ENCODE results near the gene AJM1.
"Not testable (repeated sequence)": the region's sequence is repeated elsewhere in the genome, so short reads cannot be mapped to it uniquely, and the experiment has no call there.

The AJM1 gene

GRCh38 chr9:136831720-136832104 lies 10.6 kb upstream of the AJM1 start:
- no peak for DNase-seq

DNA sequence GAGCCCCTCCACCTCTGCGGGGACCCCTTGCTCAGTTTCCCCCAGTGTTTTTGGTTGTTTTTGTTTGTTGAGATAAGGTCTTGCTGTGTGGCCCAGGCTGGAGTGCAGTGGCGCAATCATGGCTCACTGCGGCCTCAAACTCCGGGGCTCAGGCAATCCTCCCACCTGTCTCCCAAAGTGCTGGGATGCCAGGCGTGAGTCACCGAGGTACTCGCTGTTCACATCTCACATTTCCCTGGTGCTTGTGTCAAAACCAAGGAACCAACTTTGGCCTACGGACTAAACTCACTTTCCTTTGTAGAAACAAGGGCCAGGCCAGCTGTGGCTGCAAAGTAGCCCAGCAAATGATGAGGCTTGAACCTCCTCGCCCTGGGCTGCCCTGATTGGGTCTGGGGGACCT lies 9.7 kb upstream of the AJM1 start:
- no peak for DNase-seq

DNA sequence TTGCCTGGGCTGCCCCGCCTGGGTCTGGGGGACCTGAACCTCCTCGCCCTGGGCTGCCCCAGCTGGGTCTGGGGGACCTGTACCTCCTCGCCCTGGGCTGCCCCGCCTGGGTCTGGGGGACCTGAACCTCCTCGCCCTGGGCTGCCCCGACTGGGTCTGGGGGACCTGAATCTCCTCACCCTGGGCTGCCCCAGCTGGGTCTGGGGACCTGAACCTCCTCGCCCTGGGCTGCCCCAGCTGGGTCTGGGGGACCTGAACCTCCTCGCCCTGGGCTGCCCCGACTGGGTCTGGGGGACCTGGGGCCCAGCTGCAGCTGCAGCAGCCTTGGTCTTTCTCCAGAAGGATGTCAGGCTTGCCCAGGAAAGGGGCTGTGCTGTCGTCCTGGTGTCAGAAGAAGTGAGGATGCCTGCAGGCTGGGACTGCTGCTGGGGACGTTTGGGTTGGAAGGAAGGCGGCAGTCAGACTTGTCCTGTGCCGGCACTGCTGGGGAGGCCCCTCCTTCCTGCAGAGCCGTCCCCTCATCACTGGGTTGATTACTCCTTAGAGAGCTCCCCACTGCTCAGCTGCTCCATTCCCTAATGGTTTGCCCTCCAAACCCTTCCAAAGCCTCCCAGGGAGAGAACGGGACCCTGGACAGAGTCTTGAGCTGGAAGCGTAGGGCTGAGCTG lies 8.8 kb upstream of the AJM1 start:
- DNase-seq, result not testable (repeated sequence)

DNA sequence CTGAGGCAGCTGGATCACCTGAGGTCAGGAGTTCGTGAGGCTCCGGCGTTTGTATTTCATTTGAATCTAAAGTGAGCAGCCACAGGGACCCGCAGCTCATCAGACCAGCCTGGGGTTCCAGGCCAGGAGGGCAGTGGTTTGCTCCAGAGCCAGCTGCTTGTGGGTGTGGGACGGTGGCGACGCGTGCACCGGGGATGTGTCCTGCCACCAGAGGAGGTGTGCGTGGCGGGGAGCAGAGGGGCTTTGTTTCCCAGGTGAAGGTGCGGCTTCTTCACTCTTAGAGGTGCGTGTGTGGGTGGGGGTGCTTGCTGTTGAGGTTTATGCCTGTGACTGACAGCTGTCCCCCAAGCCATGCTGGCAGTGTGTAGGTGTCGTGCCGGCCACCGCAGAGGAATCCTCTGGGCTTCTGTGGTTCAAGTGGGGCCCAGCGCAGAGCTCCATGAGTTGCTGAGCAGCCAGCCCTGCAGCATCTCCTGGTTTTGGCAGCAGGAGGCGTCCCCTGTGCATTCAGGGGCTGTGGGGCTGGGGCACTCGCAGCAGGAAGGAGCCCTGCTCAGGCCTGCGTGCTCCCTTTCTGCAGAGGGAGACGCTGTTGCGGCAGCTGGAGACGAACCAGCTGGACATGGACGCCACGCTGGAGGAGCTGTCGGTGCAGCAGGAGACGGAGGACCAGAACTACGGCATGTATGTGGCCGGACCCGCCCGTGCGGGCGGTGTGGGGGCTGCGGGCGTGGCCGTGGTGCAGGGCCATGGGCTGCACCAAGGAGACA lies 6.9 kb upstream of the AJM1 start:
- no peak for DNase-seq

GRCh38 chr9:136835932-136836904 lies 6.1 kb upstream of the AJM1 start:
- DNase-seq, result no peak

GRCh38 chr9:136837146-136837855 lies 5.0 kb upstream of the AJM1 start:
- no peak for DNase-seq

- not testable (repeated sequence) for DNase-seq
Observed at GRCh38 chr9:136837856-136838277, 4.4 kb upstream of the AJM1 start.

GRCh38 chr9:136838314-136839228 lies 3.7 kb upstream of the AJM1 start:
- DNase-seq, result no peak

GRCh38 chr9:136839229-136840139 lies 2.8 kb upstream of the AJM1 start:
- DNase-seq, result no peak

DNA sequence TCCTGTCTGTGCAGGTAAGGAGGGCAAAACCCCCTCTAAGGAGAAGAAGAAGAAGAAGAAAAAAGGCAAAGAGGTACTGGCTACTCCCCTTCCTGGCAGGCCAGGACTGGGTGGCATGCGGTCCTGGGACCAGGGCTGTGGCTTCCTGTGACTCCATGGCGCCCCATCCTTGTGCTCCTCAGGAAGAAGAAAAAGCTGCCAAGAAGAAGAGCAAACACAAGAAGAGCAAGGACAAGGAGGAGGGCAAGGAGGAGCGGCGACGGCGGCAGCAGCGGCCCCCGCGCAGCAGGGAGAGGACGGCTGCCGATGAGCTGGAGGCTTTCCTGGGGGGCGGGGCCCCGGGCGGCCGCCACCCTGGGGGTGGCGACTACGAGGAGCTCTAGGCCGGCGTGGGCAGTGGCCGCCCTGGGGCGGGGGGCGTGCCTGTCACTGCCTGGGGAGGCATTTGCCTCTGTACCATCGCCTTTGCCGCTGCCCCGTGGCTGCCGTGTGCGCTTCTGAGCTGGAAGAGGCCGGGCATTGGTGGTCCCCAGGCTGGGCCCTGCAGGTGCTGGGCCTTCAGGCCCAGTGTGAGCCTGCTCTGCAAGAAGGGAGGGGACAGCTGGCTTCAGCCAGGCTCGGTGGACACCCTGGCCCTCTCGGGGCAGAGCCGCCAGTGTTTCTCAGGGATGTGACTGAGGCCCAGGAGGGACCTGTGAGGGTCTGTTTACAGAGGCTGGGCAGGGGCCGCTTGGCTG lies 2.0 kb upstream of the AJM1 start:
- DNase-seq, result peak; percentile 37

DNA sequence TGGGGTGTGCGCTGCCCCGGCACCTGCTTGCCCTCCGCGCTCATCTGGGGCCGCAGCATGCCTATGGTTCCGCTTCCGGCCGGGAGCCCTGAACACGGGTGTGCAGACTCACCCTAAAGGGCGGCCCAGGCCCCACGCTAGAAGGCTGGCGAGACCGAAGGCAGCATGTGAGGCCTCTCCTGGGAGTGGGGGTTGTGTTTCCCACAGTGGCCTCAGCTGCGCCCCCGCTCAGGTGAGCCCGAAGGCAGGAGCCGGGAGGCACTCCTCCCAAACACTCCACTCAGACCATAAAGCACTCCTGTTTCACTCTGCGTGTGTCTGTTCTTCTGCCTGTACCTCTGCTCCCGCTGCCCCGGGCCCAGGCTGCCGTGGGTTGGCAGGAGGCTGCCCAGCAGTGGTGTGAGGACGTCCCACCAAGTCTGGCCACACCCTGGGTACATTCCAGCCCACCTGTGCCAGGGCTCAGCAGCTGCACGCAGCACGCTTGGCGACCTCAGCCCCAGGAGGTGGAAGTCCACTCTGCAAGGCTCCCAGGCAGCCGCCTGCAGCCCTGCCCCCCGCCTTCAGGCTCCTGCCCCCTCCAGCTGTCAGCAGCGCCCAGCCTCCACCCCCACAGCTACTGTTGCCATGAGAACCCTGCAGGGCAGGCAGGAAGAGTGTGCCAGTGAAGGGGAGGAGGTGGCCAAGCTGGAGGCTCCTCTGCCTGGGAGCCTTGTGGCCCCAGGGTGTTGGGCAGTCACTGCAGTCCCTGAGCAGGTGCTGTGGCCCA lies 1.2 kb upstream of the AJM1 start:
- DNase-seq, result peak; percentile 87

DNA sequence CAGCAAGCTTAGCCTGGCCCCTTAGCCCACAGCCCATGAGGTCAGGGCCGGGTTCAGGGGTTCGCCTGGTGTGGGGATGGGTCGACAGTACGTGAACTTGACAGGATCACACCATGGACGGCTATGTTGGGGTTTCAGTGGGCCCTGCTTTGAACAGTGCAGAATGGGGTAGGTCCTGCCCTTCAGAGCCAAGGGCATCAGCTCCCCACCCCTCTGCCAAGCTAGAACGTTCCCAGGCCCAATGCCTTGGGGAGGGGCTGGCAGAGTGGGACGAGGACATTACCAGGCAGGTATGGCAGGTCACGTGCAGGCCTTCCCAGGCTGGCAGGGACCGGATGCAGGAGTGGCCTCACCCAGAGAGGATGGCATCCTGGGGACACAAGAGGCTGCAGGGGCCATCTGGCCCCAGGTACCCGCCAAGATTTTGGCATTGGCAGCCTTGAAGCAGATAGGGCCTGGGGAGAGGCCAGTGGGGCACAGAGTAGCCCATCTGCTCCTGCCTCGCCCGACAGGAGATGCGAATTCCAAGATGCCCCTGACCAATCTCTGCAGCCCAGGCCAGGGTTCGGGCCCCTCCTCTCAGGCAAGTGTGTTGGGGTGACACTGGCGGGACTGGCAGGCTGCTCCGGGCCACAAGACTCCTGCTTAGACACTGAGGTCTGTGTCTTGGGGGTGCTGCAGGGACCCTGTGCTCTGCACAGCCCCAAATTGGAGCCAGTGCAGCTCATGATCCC lies 465 bp upstream of the AJM1 start:
- DNase-seq, result peak; percentile 49

DNA sequence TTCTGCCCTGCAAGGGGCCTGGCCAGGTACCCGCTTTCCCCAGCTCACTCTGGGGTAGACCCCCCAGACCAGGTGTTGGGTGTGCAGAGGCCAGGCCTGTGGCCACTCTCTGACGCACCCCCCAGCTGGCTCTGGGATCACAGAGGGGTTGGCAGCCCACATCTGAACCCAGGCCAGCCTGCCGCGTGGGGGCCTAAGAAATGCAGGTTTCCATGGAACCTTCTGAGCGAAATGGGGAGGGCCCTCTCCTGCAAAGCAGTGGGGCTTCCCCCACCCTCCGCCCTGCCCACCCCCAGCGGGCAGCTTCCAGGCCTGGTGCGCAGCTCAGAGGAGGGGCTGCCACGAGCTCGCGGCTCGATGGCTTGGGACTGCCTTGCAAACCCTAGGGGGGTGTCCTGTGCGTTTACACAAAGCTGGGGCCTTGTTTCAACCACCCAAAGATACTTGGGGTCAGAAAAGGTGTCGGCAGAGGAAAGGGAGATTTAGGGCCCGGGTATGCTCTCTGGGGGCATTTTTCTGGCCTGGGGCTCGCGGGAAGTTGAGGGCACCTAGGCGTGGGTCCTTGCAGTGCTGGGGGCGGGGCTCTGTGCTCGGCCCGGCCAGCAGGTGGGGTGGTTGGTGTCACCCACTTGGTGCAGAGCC lies 1.0 kb downstream of the AJM1 start:
- not testable (repeated sequence) for DNase-seq

GRCh38 chr9:136843801-136844740 lies 1.8 kb downstream of the AJM1 start:
- peak; percentile 66 for DNase-seq

- DNase-seq, result no peak
Observed at GRCh38 chr9:136844761-136845464, 2.6 kb downstream of the AJM1 start.
